Stimulated activated effector memory CD8-positive, alpha-beta T cell treated with anti-CD3 and anti-CD28 coated beads, Interleukin-12 subunit alpha, Interleukin-12 subunit beta, amount 100 ng/mL, for 72 hours (primary cell): ENCODE measurements around the gene EIF4B.
"Not testable (repeated sequence)": the region's sequence is repeated elsewhere in the genome, so short reads cannot be mapped to it uniquely, and the experiment has no call there.

Experiments
- ATAC-seq: fragments of 150-1000 bp; cut with Tn5 transposase; 2 replicates; pipeline ENCODE4 v1.10.0; 2021
- DNase-seq, 2 donors: peaks; one replicate each; pipeline ENCODE4 v3.0.0; 2021 to 2022; ENCODE audit warnings: low spot score in 2 of 2
- H3K27ac Mint-ChIP-seq: one replicate; pipeline ENCODE4 v1.8.0; 2022; ENCODE audit warnings: mild to moderate bottlenecking, mixed read lengths
- H3K36me3 Mint-ChIP-seq: one replicate; pipeline ENCODE4 v1.8.0; 2022; ENCODE audit warnings: mild to moderate bottlenecking, mixed read lengths
- H3K4me1 Mint-ChIP-seq: one replicate; pipeline ENCODE4 v1.8.0; 2022; ENCODE audit warnings: mixed read lengths
- H3K4me3 Mint-ChIP-seq: one replicate; pipeline ENCODE4 v1.8.0; 2022; ENCODE audit warnings: mild to moderate bottlenecking, mixed read lengths
- H3K9me3 Mint-ChIP-seq: one replicate; pipeline ENCODE4 v1.8.0; 2022; ENCODE audit warnings: mixed read lengths

EIF4B gene

GRCh38 chr12:53012928-53013327, 6.7 kb downstream of the EIF4B start:
- Mint-ChIP-seq H3K27ac (peak overlapping the region; percentile 12), H3K4me1 (peaks cover 40% of the 10 kb centered on the region), H3K4me3 (no peak overlapping the region), H3K36me3 (peaks cover 100% of the 10 kb centered on the region), H3K9me3 (no peaks in the 10 kb centered on the region)
- DNase-seq (no peak), ATAC-seq (no peak)

DNA sequence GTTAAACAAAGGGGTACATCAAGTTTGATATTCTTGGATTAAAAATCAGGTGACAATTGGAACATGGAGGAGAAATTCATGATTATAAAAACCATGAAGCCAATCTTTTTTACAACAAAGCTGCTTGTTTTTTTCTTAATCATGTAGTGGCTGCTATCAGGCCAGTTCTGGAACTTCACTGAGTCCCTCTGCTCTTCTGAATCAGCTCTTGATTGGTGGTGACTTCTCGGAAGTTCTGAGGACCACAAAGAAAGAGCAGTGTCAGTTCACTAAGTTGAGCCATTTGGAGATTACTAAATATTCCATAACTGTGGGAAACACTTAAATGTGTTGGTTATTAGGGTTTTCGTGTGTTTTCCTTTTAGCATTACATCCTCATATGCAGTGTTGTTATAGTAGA, 8.5 kb downstream of the EIF4B start:
- peak overlapping the region; percentile 83 for H3K27ac Mint-ChIP-seq

GRCh38 chr12:53025250-53025649, 19.0 kb downstream of the EIF4B start:
- Mint-ChIP-seq H3K36me3 (peaks cover 100% of the 10 kb centered on the region), H3K4me1 (no peaks in the 10 kb centered on the region), H3K4me3 (no peak overlapping the region), H3K9me3 (no peaks in the 10 kb centered on the region), H3K27ac (peak overlapping the region; percentile 50)
- DNase-seq, result no peak
- ATAC-seq, result no peak

More for the DNA sequence above, 8.5 kb downstream of the EIF4B start:
- ATAC-seq, result peak; percentile 79
- no peak for DNase-seq
- peaks cover 32% of the 10 kb centered on the region for H3K4me1 Mint-ChIP-seq
- H3K4me3 Mint-ChIP-seq, result peak overlapping the region; percentile 4
- H3K36me3 Mint-ChIP-seq, result peaks cover 100% of the 10 kb centered on the region
- no peaks in the 10 kb centered on the region for H3K9me3 Mint-ChIP-seq

DNA sequence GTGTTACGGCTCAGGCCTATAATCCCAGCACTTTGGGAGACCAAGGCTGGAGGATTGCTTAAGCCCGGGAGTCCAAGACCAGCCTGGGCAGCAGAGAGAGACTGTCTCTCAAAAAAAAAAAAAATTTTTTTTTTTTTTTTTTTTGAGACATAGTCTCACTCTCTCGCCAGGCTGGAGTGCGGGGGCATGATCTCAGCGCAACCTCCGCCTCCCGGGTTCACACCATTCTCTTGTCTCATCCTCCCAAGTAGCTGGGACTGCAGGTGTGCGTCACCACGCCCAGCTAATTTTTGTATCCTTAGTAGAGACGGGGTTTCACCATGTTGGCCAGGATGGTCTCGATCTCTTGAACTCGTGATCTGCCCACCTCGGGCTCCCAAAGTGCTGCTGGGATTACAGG, 20.8 kb downstream of the EIF4B start:
- H3K9me3 Mint-ChIP-seq, DNase-seq, H3K4me3 Mint-ChIP-seq, H3K4me1 Mint-ChIP-seq, H3K27ac Mint-ChIP-seq, ATAC-seq: not testable (repeated sequence)
- peaks cover 100% of the 10 kb centered on the region for H3K36me3 Mint-ChIP-seq

DNA sequence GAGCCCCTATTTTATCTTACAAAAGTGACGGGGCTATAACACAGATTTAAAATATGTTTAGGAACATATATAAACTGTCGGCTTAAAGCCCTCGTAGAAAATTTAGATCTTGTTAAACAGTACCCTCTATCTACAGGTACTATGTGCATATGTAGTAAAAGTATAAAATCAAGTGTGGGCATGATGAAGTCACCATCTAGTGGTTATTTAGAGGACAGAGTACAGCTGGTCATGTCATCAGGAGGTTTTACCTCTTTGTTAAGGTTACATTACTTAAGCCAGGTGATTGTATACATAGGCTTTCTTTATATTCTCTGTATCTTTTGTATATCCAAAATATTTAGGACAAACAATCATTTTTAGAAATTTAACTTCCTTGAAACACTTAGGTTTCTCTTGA, 25.4 kb downstream of the EIF4B start:
- no peak for ATAC-seq
- Mint-ChIP-seq H3K27ac (no peak overlapping the region), H3K4me1 (peaks cover 6% of the 10 kb centered on the region), H3K36me3 (peaks cover 100% of the 10 kb centered on the region), H3K4me3 (no peak overlapping the region), H3K9me3 (no peaks in the 10 kb centered on the region)
- DNase-seq, result no peak

DNA sequence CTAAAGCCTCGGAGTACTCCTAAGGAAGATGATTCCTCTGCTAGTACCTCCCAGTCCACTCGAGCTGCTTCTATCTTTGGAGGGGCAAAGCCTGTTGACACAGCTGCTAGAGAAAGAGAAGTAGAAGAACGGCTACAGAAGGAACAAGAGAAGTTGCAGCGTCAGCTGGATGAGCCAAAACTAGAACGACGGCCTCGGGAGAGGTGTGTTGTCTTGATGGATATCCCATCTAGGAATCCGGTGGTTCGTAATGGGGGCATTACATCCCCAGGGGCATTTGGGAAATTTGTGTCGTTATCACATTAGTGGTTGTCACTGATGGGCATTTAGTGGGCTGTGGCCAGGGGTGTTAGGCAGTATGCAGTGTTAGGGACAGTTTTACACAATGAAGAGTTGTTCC, 27.6 kb downstream of the EIF4B start:
- not testable (repeated sequence) for ATAC-seq, H3K4me1 Mint-ChIP-seq, H3K9me3 Mint-ChIP-seq, H3K4me3 Mint-ChIP-seq, DNase-seq
- Mint-ChIP-seq H3K27ac (peak overlapping the region; percentile 72), H3K36me3 (peaks cover 100% of the 10 kb centered on the region)

DNA sequence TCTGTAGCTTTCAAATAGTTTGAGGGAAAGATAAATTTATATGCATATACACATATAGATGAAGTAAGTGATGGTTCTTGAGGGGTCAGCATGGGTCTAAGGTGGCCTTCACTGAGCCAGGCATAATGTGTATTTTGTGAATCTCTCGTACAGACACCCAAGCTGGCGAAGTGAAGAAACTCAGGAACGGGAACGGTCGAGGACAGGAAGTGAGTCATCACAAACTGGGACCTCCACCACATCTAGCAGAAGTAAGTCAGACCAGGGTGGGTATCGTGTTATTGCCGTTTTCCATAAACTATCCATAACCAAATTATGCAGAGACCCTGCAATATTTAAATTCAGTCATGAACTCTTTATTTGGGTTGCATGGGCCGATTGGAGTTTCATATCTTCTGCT, 28.2 kb downstream of the EIF4B start:
- Mint-ChIP-seq H3K27ac (peak overlapping the region; percentile 72), H3K4me1 (peaks cover 6% of the 10 kb centered on the region), H3K4me3 (no peak overlapping the region), H3K36me3 (peaks cover 100% of the 10 kb centered on the region), H3K9me3 (no peaks in the 10 kb centered on the region)
- ATAC-seq (no peak), DNase-seq (no peak)

GRCh38 chr12:53036802-53037201, 30.5 kb downstream of the EIF4B start:
- Mint-ChIP-seq H3K4me3 (no peak overlapping the region), H3K4me1 (no peaks in the 10 kb centered on the region), H3K9me3 (no peaks in the 10 kb centered on the region), H3K36me3 (peaks cover 100% of the 10 kb centered on the region), H3K27ac (no peak overlapping the region)
- ATAC-seq (no peak), DNase-seq (no peak)

DNA sequence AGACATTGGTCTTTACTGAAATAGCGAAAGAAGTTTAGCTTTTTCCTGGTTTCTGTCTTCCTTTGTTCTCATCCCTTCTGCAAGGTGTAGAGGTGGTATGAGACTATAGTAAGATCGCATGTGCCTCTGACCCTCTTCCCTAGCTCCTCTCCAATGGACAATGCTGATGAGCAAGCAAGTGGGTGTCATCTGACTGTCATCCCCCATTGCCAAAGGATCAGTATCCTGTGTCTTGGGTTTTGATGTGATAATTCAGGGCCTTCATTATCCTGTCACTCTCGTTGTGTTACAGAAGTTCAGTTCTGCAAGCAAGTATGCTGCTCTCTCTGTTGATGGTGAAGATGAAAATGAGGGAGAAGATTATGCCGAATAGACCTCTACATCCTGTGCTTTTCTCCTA, 33.6 kb downstream of the EIF4B start:
- peaks cover 79% of the 10 kb centered on the region for H3K36me3 Mint-ChIP-seq
- no peak overlapping the region for H3K4me3 Mint-ChIP-seq
- no peaks in the 10 kb centered on the region for H3K9me3 Mint-ChIP-seq
- no peak for ATAC-seq
- peak overlapping the region; percentile 73 for H3K27ac Mint-ChIP-seq
- no peak for DNase-seq
- H3K4me1 Mint-ChIP-seq, result peaks cover 6% of the 10 kb centered on the region

- Mint-ChIP-seq H3K4me3 (no peak overlapping the region), H3K27ac (peak overlapping the region; percentile 39), H3K36me3 (peaks cover 60% of the 10 kb centered on the region), H3K4me1 (peaks cover 27% of the 10 kb centered on the region), H3K9me3 (no peaks in the 10 kb centered on the region)
- ATAC-seq (no peak), DNase-seq (no peak)
These were observed 36.6 kb downstream of the EIF4B start for GRCh38 chr12:53042607-53043454.

DNA sequence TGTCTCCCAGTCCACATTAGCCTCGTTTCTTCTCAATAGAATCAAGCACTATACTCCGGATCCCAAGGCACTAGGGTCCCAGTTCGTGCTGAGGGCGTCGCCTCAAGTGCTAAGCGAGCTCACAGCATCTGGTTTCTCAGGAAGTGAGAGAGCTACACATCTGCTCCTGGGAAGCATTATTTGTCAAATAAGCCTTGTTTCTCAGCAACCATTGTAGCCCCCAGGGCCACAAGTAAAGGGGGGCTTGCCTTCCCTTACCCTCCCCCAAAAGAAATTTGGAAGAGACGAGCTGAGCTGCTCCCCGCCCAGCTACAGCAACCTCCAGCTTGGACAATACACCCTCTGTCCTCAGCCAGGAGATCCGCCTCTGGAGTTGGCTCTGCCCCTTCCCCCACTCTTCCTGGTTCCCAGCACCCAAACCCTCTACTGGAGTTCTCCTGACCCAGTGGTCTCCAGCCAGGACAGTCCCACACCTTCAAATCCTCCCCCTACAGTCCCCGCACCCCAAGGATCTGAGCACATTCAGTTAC, 37.9 kb downstream of the EIF4B start:
- Mint-ChIP-seq H3K9me3 (no peaks in the 10 kb centered on the region), H3K4me1 (peaks cover 40% of the 10 kb centered on the region)
- DNase-seq, result no peak

DNA sequence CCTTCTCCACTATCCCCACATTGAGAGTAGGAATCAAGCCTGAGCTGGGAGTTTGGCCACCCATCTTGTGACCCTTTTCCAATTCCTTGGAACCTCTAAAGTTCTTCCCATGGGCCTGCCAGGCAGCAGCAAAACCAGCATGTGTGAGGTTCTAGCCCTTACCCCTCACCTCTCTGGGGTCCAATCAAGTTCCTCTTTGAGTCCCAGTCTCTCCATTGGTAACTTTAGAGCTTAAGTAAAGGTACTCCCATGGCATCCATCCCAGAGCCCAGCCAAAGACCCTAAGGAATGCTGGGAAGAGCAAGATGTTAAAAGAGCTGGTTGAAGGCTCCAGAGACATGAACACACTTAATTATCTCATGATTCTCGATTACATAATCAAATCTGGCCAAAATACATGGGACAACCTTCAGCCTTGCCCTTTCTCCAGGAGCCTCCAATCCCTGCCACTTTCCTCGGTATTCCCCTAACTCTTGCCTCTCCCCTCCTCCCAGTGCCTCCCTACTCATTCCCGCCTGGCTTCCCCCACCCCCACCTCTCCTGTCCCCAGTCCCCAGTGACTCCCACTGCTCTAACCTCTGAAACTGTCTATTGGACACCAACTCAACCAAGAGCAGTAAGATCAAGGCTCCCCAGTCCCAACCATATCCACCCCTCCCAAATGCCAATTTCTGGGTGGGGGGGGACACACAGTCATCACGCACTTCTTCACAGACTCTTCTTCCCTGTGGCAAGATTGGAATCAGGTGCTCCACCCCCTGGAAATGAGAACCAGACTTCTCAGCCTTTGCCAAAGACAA, 38.8 kb downstream of the EIF4B start:
- DNase-seq, result no peak
- Mint-ChIP-seq H3K4me3 (peak overlapping the region; percentile 87), H3K4me1 (peaks cover 43% of the 10 kb centered on the region), H3K36me3 (peaks cover 39% of the 10 kb centered on the region), H3K27ac (peak overlapping the region; percentile 89), H3K9me3 (no peaks in the 10 kb centered on the region)
- ATAC-seq, result no peak

More for the DNA sequence above, 37.9 kb downstream of the EIF4B start:
- peaks cover 49% of the 10 kb centered on the region for H3K36me3 Mint-ChIP-seq
- H3K4me3 Mint-ChIP-seq, result no peak overlapping the region
- ATAC-seq, result no peak
- H3K27ac Mint-ChIP-seq, result peak overlapping the region; percentile 81

- DNase-seq (no peak), ATAC-seq (no peak)
- Mint-ChIP-seq H3K9me3 (no peaks in the 10 kb centered on the region), H3K4me1 (peaks cover 46% of the 10 kb centered on the region), H3K36me3 (peaks cover 34% of the 10 kb centered on the region), H3K27ac (peak overlapping the region; percentile 89), H3K4me3 (peak overlapping the region; percentile 87)
These were observed 39.4 kb downstream of the EIF4B start for GRCh38 chr12:53045696-53046045.

DNA sequence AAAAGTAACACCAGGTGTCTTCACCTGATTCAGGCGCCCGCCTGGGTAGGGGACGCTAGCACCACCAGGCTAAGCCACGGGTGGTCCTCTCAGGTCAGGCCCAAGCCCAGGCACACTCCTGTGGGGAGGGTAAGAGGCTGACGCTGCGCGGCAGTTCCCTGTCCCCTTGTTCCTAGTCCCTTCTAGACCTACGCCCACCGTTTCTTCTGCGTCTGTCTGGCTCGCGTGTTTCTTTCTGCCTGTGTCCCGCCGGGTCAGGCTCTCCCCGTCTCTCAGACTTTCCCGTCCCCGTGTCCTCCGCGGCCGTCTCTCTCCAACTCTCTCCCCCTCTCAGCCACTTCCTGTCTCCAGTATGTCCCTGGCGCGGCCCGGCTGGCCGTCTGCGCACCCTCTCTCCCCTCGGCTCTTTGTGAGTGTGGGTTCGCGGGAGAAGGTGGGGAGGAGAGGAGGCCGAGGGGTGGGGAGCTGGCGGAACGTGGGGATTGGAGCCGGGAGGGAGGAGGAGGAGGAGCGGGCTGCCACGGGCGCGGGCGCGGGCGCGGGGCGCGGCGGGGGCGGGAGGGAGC, 40.5 kb downstream of the EIF4B start:
- peak; percentile 50 for ATAC-seq

More for the DNA sequence above, 40.5 kb downstream of the EIF4B start:
- H3K27ac Mint-ChIP-seq, result peak overlapping the region; percentile 89
- H3K9me3 Mint-ChIP-seq, result no peaks in the 10 kb centered on the region
- peak in 1 of 2 donors; percentile 81 for DNase-seq
- H3K4me1 Mint-ChIP-seq, result peaks cover 52% of the 10 kb centered on the region
- H3K36me3 Mint-ChIP-seq, result peaks cover 23% of the 10 kb centered on the region
- H3K4me3 Mint-ChIP-seq, result peak overlapping the region; percentile 87
